ENCODE results near the gene SUMF1. TPM values are rescaled to one million over a fixed set of nuclear protein-coding genes. Genes with fewer than 3 reads are reported as not detected.

The SUMF1 gene
- total RNA-seq: 1 to 10 TPM; 7.4 to 8.7 TPM

DNA sequence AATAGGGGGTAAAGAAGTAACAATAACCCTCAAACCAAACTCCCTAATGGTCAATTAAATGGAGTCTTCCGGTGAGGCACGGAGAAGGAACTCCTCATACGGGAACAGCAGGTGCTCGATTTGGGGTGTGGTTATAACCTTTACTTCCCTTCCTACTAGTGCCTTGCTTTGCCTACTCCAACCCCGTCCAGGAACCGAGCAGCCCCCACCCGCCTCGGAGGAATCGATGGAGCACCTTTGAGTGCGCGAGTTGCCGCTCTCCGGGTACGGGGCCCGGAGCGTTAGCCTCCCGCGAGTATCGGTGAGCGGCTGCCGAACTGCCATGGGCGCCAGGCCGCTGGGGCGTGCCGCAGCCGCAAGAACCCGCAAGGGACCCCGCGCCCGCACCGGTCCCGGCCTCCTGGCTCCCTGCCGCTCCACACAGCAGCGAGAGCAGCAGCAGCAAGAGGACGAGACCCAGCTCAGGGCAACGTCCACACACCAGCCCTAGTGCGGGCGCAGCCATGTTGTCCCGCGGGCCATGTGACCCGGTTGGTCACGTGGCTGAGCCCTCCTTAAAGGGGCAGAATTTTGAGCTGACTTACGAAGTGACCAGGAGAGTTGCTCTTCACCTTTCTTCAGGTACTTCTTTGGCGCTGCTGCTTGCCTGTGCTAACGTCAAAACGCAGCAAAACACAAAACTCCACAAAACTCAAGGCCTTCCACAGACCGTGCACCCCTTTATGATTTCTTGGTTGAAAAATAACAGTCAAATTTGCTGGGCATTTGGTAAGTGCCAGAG, at the start of gene SUMF1:
Gene SUMF1 (minus strand): TSS at position 529 of the 781 bp plus-strand sequence. CDS start 24 bp downstream, at position 505.
- Mint-ChIP-seq H3K9me3 (ENCODE audit: insufficient read depth) (no peaks in the 10 kb centered on the region), H3K27me3 (ENCODE audit: low read depth) (no peaks in the 10 kb centered on the region), H3K36me3 (ENCODE audit: low read depth) (no peaks in the 10 kb centered on the region), H3K27ac (peak within 1 kb of the TSS; percentile 92), H3K4me1 (ENCODE audit: low read depth) (peaks cover 17% of the 10 kb centered on the region), H3K4me3 (peak within 1 kb of the TSS; percentile 87)
- peak; percentile 86 for DNase-seq
- ChIA-PET CTCF (interaction anchor here (1.1 to 2.0 kb wide), 3 partner anchors 52 to 118 kb away, joined by 3 to 13 read pairs (median 3); no protein-coding TSS in a partner anchor), POLR2A (interaction anchor here (0.7 to 1.4 kb wide), 12 partner anchors 20 to 355 kb away, joined by 3 to 28 read pairs (median 4); partner anchors contain the start of genes ITPR1 and SETMAR)
- peak; percentile 98 for ATAC-seq

DNA sequence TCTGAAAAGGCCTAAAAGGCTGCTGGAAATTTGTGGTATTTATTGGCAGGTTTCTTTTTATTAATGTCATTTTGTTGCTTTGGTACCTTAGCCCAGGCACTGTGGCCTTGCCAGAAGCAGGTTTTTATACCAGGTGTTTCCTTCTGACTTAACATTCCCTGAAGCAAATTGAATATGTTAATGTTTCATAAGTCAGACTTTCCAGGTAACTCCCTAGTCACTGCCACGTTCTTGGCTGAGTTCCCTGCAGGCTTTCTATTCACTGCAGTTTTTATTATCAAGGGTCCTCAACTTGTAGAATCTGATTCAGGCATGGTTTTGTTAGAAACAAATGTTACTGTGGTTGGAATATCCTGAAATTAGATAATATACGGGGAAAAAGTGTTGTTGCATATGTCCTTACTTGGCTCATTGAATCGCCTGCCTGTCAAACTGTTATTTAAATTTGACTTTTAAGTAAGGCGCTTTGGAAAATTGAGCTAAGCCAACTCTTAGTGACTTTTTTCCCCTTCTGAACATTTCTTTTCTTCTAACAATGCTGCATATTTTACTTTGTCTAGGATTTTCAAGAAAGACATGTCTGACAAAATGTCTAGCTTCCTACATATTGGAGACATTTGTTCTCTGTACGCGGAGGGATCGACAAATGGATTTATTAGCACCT, 49.0 kb upstream of the SUMF1 start:
- no peaks in the 10 kb centered on the region for H3K9me3 Mint-ChIP-seq (ENCODE audit: insufficient read depth)
- H3K27ac Mint-ChIP-seq: no peak overlapping the region
- H3K4me1 Mint-ChIP-seq (ENCODE audit: low read depth): peaks cover 36% of the 10 kb centered on the region
- CTCF ChIA-PET: interaction anchor here (2.1 to 7.1 kb wide), 5 partner anchors 10 to 195 kb away, joined by 5 to 80 read pairs (median 51); partner anchors contain the start of gene ITPR1
- ATAC-seq: no peak
- H3K36me3 Mint-ChIP-seq (ENCODE audit: low read depth): peaks cover 21% of the 10 kb centered on the region
- no peak for DNase-seq
- POLR2A ChIA-PET: no interaction called here
- H3K27me3 Mint-ChIP-seq (ENCODE audit: low read depth): no peaks in the 10 kb centered on the region
- no peak overlapping the region for H3K4me3 Mint-ChIP-seq

GRCh38 chr3:4514916-4515315, 47.8 kb upstream of the SUMF1 start:
- POLR2A ChIA-PET: interaction anchor here (1.6 kb wide), 1 partner anchor 12 kb away, joined by 3 read pairs; no protein-coding TSS in a partner anchor
- no peak overlapping the region for H3K27ac Mint-ChIP-seq
- no peaks in the 10 kb centered on the region for H3K9me3 Mint-ChIP-seq (ENCODE audit: insufficient read depth)
- H3K4me1 Mint-ChIP-seq (ENCODE audit: low read depth): peaks cover 36% of the 10 kb centered on the region
- CTCF ChIA-PET: interaction anchor here (2.0 to 5.8 kb wide), 3 partner anchors 10 to 162 kb away, joined by 5 to 56 read pairs (median 6); partner anchors contain the start of gene ITPR1
- H3K27me3 Mint-ChIP-seq (ENCODE audit: low read depth): no peaks in the 10 kb centered on the region
- ATAC-seq (no peak), DNase-seq (no peak)
- no peak overlapping the region for H3K4me3 Mint-ChIP-seq
- H3K36me3 Mint-ChIP-seq (ENCODE audit: low read depth): peaks cover 25% of the 10 kb centered on the region

DNA sequence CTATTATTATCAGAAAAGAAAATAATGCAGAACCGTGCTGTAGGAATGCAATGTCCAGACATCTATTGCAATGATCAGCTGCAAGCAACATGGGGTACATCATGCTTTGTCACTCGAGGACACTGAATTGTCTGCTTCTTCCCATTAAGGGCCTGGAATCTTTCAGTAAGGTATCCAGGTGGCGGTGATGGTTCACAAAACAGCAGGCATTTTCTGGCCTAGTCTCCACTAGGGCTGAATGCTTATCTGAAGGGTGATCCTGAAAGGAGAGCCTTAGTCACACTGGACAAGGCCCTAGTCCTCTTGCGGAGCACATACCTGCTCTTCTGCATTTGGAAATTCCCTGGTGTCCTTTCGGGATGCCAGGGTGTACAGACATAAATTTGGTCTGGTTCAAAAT, 47.3 kb upstream of the SUMF1 start:
- no peak overlapping the region for H3K27ac Mint-ChIP-seq
- H3K9me3 Mint-ChIP-seq (ENCODE audit: insufficient read depth): no peaks in the 10 kb centered on the region
- no peak for DNase-seq
- H3K27me3 Mint-ChIP-seq (ENCODE audit: low read depth): no peaks in the 10 kb centered on the region
- no peak overlapping the region for H3K4me3 Mint-ChIP-seq
- ATAC-seq: no peak
- peaks cover 22% of the 10 kb centered on the region for H3K36me3 Mint-ChIP-seq (ENCODE audit: low read depth)
- ChIA-PET POLR2A (interaction anchor here (1.6 kb wide), 1 partner anchor 11 kb away, joined by 3 read pairs; no protein-coding TSS in a partner anchor), CTCF (interaction anchor here (2.0 to 2.1 kb wide), 2 partner anchors 9 to 161 kb away, joined by 5 to 6 read pairs; no protein-coding TSS in a partner anchor)
- peaks cover 30% of the 10 kb centered on the region for H3K4me1 Mint-ChIP-seq (ENCODE audit: low read depth)

DNA sequence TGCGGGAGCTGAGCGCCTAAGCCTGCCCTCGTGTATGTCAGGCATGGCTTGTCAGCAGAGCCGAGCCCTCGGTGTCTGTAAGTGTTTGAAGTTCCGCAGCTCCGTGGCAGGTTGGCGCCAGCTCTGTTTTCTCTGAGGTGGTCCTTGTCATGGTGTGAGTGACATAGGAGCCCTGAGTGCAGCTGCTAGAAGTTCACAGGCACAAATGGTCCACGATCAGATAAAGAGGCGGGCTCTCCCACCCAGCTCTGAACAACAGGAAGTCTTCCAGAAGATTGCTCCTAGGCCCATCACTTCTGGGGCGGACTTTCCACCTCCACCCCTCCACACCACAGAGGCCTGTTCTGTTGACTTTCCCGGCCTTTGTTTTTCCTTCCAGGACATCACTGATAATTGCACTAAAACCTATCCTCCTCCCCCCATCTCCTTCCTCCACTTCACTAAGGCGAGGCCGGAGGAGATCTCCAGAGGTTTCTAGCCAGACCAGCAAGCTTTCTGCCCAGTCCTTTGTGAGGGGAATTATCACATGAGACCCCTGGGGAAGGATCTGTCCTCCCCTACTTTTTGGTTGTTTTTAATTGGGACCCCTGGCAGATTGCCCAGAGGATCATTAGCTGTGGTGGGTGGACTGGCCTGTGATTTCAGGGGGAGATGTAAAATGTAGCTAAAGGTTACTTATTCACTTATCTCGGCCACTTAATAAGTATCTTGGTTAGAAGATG, 46.0 kb upstream of the SUMF1 start:
- peaks cover 24% of the 10 kb centered on the region for H3K4me1 Mint-ChIP-seq (ENCODE audit: low read depth)
- H3K9me3 Mint-ChIP-seq (ENCODE audit: insufficient read depth): no peaks in the 10 kb centered on the region
- POLR2A ChIA-PET: interaction anchor here (0.6 to 0.9 kb wide), 2 partner anchors 9 to 19 kb away, joined by 3 to 4 read pairs; no protein-coding TSS in a partner anchor
- ATAC-seq (no peak), DNase-seq (no peak)
- peaks cover 26% of the 10 kb centered on the region for H3K36me3 Mint-ChIP-seq (ENCODE audit: low read depth)
- H3K4me3 Mint-ChIP-seq: no peak overlapping the region
- CTCF ChIA-PET: interaction anchor here (1.0 kb wide), 1 partner anchor 162 kb away, joined by 3 read pairs; no protein-coding TSS in a partner anchor
- no peak overlapping the region for H3K27ac Mint-ChIP-seq
- no peaks in the 10 kb centered on the region for H3K27me3 Mint-ChIP-seq (ENCODE audit: low read depth)

DNA sequence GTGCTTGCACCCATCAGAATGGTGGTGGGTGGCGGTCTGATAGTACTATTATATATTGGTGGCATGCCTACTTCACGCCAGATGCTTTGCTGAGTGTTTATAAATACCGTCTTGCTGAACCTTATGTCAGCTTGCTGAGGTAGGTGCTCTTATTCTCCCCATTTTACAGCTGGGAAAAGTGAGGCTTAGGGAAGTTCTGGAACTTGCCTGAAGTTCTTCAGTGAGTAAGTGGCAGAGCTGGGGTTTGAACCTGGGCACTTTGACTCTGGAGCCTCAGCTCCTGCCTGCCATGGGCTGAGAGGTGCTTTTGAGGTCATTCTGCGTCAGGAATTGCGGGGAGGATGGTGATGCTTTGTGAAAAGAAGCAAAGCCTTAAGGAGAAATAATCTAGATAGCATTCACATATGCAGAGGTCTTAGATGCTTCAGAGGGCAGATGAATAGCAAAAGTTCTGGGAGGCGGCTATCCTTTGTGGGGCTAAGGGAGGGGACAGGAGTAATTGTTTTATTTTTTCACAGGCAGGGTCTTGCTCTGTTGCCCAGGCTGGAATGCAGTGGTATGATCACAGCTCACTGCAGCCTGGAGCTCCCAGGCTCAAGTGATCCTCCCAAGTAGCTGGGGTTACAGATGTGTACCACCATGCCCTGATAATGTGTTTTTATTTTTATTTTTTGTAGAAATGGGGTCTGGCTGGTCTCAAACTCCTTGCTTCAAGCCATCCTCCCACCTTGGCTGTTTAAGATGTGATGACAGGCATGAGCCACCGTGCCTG, 44.6 kb upstream of the SUMF1 start:
- DNase-seq (no peak), ATAC-seq (no peak)
- CTCF ChIA-PET: interaction anchor here (0.8 to 2.3 kb wide), 3 partner anchors 7 to 161 kb away, joined by 3 to 8 read pairs (median 3); no protein-coding TSS in a partner anchor
- Mint-ChIP-seq H3K27ac (no peak overlapping the region), H3K9me3 (ENCODE audit: insufficient read depth) (no peaks in the 10 kb centered on the region), H3K4me3 (no peak overlapping the region), H3K36me3 (ENCODE audit: low read depth) (peaks cover 22% of the 10 kb centered on the region), H3K4me1 (ENCODE audit: low read depth) (peaks cover 24% of the 10 kb centered on the region), H3K27me3 (ENCODE audit: low read depth) (no peaks in the 10 kb centered on the region)
- POLR2A ChIA-PET: no interaction called here

GRCh38 chr3:4509983-4510755, 43.1 kb upstream of the SUMF1 start:
- H3K4me3 Mint-ChIP-seq: no peak overlapping the region
- H3K27ac Mint-ChIP-seq: no peak overlapping the region
- peaks cover 24% of the 10 kb centered on the region for H3K36me3 Mint-ChIP-seq (ENCODE audit: low read depth)
- no peaks in the 10 kb centered on the region for H3K9me3 Mint-ChIP-seq (ENCODE audit: insufficient read depth)
- no peak for ATAC-seq
- ChIA-PET CTCF (interaction anchor here (1.1 to 3.9 kb wide), 3 partner anchors 9 to 124 kb away, joined by 3 to 21 read pairs (median 8); partner anchors contain the start of gene ITPR1), POLR2A (interaction anchor here (1.4 to 3.8 kb wide), 2 partner anchors 17 to 18 kb away, joined by 3 to 15 read pairs; partner anchors contain the start of gene ITPR1)
- H3K4me1 Mint-ChIP-seq (ENCODE audit: low read depth): peaks cover 39% of the 10 kb centered on the region
- no peak for DNase-seq
- H3K27me3 Mint-ChIP-seq (ENCODE audit: low read depth): no peaks in the 10 kb centered on the region

GRCh38 chr3:4509043-4509442, 42.0 kb upstream of the SUMF1 start:
- POLR2A ChIA-PET: interaction anchor here (0.6 to 3.8 kb wide), 3 partner anchors 14 to 597 kb away, joined by 3 to 15 read pairs (median 4); partner anchors contain the start of gene ITPR1
- H3K9me3 Mint-ChIP-seq (ENCODE audit: insufficient read depth): no peaks in the 10 kb centered on the region
- no peak overlapping the region for H3K4me3 Mint-ChIP-seq
- no peak overlapping the region for H3K27ac Mint-ChIP-seq
- DNase-seq: no peak
- CTCF ChIA-PET: interaction anchor here (2.3 to 5.4 kb wide), 4 partner anchors 9 to 100 kb away, joined by 5 to 51 read pairs (median 14); partner anchors contain the start of gene ITPR1
- H3K27me3 Mint-ChIP-seq (ENCODE audit: low read depth): no peaks in the 10 kb centered on the region
- ATAC-seq: no peak
- H3K36me3 Mint-ChIP-seq (ENCODE audit: low read depth): peaks cover 24% of the 10 kb centered on the region
- peaks cover 49% of the 10 kb centered on the region for H3K4me1 Mint-ChIP-seq (ENCODE audit: low read depth)

- no peak overlapping the region for H3K27ac Mint-ChIP-seq
- DNase-seq (no peak), ATAC-seq (no peak)
- peaks cover 56% of the 10 kb centered on the region for H3K4me1 Mint-ChIP-seq (ENCODE audit: low read depth)
- H3K27me3 Mint-ChIP-seq (ENCODE audit: low read depth): no peaks in the 10 kb centered on the region
- CTCF ChIA-PET: interaction anchor here (0.9 to 5.4 kb wide), 5 partner anchors 10 to 125 kb away, joined by 4 to 51 read pairs (median 5); partner anchors contain the start of gene ITPR1
- H3K36me3 Mint-ChIP-seq (ENCODE audit: low read depth): peaks cover 22% of the 10 kb centered on the region
- POLR2A ChIA-PET: interaction anchor here (0.6 to 3.8 kb wide), 5 partner anchors 9 to 598 kb away, joined by 3 to 15 read pairs (median 3); partner anchors contain the start of genes ITPR1 and SUMF1
- no peaks in the 10 kb centered on the region for H3K9me3 Mint-ChIP-seq (ENCODE audit: insufficient read depth)
- H3K4me3 Mint-ChIP-seq: no peak overlapping the region
Observed at GRCh38 chr3:4508048-4508981, 41.2 kb upstream of the SUMF1 start.

All from activated CD8-positive, alpha-beta T cell treated with anti-CD3 and anti-CD28 coated beads, Interleukin-2, amount 10 ng/mL, durations not matched to agents 7 days and 5 days (primary cell).